ENCODE data around the gene MDFI.
"Not testable (repeated sequence)": the region's sequence is repeated elsewhere in the genome, so short reads cannot be mapped to it uniquely, and the experiment has no call there.

MDFI gene

GRCh38 chr6:41602864-41603608 is 35.2 kb upstream of the MDFI start:
- peak; percentile 80 for DNase-seq

- DNase-seq = no peak
These were observed 34.3 kb upstream of the MDFI start for GRCh38 chr6:41604006-41604405.

GRCh38 chr6:41605649-41606048 is 32.6 kb upstream of the MDFI start:
- no peak for DNase-seq

GRCh38 chr6:41607036-41607435 is 31.2 kb upstream of the MDFI start:
- no peak for DNase-seq

- no peak for DNase-seq
These were observed 30.5 kb upstream of the MDFI start for GRCh38 chr6:41607736-41608135.

- DNase-seq = no peak
These were observed 29.7 kb upstream of the MDFI start for GRCh38 chr6:41608443-41609151.

- no peak for DNase-seq
These were observed 23.6 kb upstream of the MDFI start for GRCh38 chr6:41614715-41615114.

GRCh38 chr6:41615311-41615710 is 23.0 kb upstream of the MDFI start:
- DNase-seq = no peak

- DNase-seq = no peak
These were observed 19.7 kb upstream of the MDFI start for GRCh38 chr6:41618598-41618997.

GRCh38 chr6:41619193-41619592 is 19.1 kb upstream of the MDFI start:
- not testable (repeated sequence) for DNase-seq

- no peak for DNase-seq
These were observed 16.9 kb upstream of the MDFI start for GRCh38 chr6:41621367-41621766.

- no peak for DNase-seq
These were observed 16.5 kb upstream of the MDFI start for GRCh38 chr6:41621802-41622201.

- no peak for DNase-seq
These were observed 15.9 kb upstream of the MDFI start for GRCh38 chr6:41622206-41622988.

GRCh38 chr6:41623330-41623729 is 14.9 kb upstream of the MDFI start:
- DNase-seq = no peak

- DNase-seq = no peak
These were observed 13.5 kb upstream of the MDFI start for GRCh38 chr6:41624621-41625380.

- DNase-seq = no peak
These were observed 12.8 kb upstream of the MDFI start for GRCh38 chr6:41625442-41625841.

GRCh38 chr6:41626022-41626421 is 12.2 kb upstream of the MDFI start:
- DNase-seq = no peak

- DNase-seq = no peak
These were observed 11.4 kb upstream of the MDFI start for GRCh38 chr6:41626917-41627316.

- no peak for DNase-seq
These were observed 9.1 kb upstream of the MDFI start for GRCh38 chr6:41629128-41629527.

GRCh38 chr6:41630069-41630468 is 8.2 kb upstream of the MDFI start:
- DNase-seq = no peak

GRCh38 chr6:41630946-41631345 is 7.3 kb upstream of the MDFI start:
- no peak for DNase-seq

GRCh38 chr6:41633056-41633634 is 5.1 kb upstream of the MDFI start:
- no peak for DNase-seq

GRCh38 chr6:41634657-41635056 is 3.6 kb upstream of the MDFI start:
- DNase-seq = no peak
